PC-3 (cell line): ENCODE measurements around the gene PSEN2. TPM values are rescaled to one million over a fixed set of nuclear protein-coding genes. Genes with fewer than 3 reads are reported as not detected.
"Not testable (repeated sequence)": the region's sequence is repeated elsewhere in the genome, so short reads cannot be mapped to it uniquely, and the experiment has no call there.

Source experiments
- ATAC-seq: fragments of 200-7000 bp; cut with Tn5 transposase; 2 replicates; pipeline ENCODE4 v1.9.1; 2020; ENCODE audit warnings: mild to moderate bottlenecking, moderate library complexity
- BruUV-seq: library from RNA; stranded (reverse); fragments of 400-500 nt; replicated peaks from 2 replicates; lab custom pipeline; 2021; lab: Mats Ljungman, UMichigan
- CTCF ChIA-PET: fragments of 300-600 bp; sonication (Branson Sonifier 250); formaldehyde crosslinking; loops from one replicate; lab custom pipeline; 2022; ENCODE audit warnings: antibody characterized with exemption; lab: Charles Lee
- POLR2A ChIA-PET: fragments of 300-600 bp; sonication (Branson Sonifier 250); formaldehyde crosslinking; loops from one replicate; lab custom pipeline; 2022; ENCODE audit warnings: antibody characterized with exemption; ENCODE audit not compliant: unreplicated experiment; lab: Charles Lee
- DNase-seq: peaks from one replicate; pipeline ENCODE4 v3.0.0-alpha.2; 2015
- H2AFZ ChIP-seq: fragments of 300-600 bp; sonication (generic); 2 replicates; pipeline ENCODE4 v1.6.0; 2016; ENCODE audit warnings: antibody characterized with exemption, low read length
- H3F3A ChIP-seq: fragments of 300-600 bp; sonication (generic); one replicate; pipeline ENCODE4 v1.6.0; 2017; ENCODE audit warnings: antibody characterized with exemption, low read length, control low read depth, mild to moderate bottlenecking; ENCODE audit not compliant: unreplicated experiment
- H3K27ac ChIP-seq: fragments of 300-600 bp; sonication (generic); 2 replicates; pipeline ENCODE4 v1.5.1; 2016; ENCODE audit warnings: mild to moderate bottlenecking, low read length
- H3K27me3 ChIP-seq: fragments of 300-600 bp; sonication (generic); 2 replicates; pipeline ENCODE4 v1.6.1; 2016; ENCODE audit warnings: low read length, mixed read lengths
- H3K36me3 ChIP-seq: fragments of 300-600 bp; sonication (generic); 2 replicates; pipeline ENCODE4 v1.6.1; 2016; ENCODE audit warnings: low read depth, mixed run types, low read length, mixed read lengths
- H3K4me1 ChIP-seq: fragments of 300-600 bp; sonication (generic); 2 replicates; pipeline ENCODE4 v1.5.1; 2016; ENCODE audit warnings: low read length; ENCODE audit not compliant: insufficient read depth
- H3K4me2 ChIP-seq: fragments of 300-600 bp; sonication (generic); 2 replicates; pipeline ENCODE4 v1.6.0; 2016; ENCODE audit warnings: low read length
- H3K4me3 ChIP-seq: fragments of 300-600 bp; sonication (generic); 2 replicates; pipeline ENCODE4 v1.5.1; 2016; ENCODE audit warnings: mild to moderate bottlenecking, low read length, mixed read lengths
- H3K79me2 ChIP-seq: fragments of 300-600 bp; sonication (generic); 2 replicates; pipeline ENCODE4 v1.6.1; 2017; ENCODE audit warnings: low read length, mixed read lengths
- H3K9ac ChIP-seq: fragments of 300-600 bp; sonication (generic); 2 replicates; pipeline ENCODE4 v1.6.0; 2016; ENCODE audit warnings: mild to moderate bottlenecking, low read length
- H3K9me2 ChIP-seq: fragments of 300-600 bp; sonication (generic); replicated peaks from 2 replicates; pipeline ENCODE4 v1.6.1; 2016; ENCODE audit warnings: mixed run types, low read length, mixed read lengths
- H3K9me3 ChIP-seq: fragments of 300-600 bp; sonication (generic); 2 replicates; pipeline ENCODE4 v1.6.1; 2016; ENCODE audit warnings: low read length, mixed read lengths
- H4K20me1 ChIP-seq: fragments of 300-600 bp; sonication (generic); 2 replicates; pipeline ENCODE4 v1.6.1; 2016; ENCODE audit warnings: low read length, mixed read lengths
- CTCF ChIP-seq: fragments of 300-600 bp; sonication (generic); conservative IDR thresholded peaks from 2 replicates; pipeline ENCODE4 v1.5.1; 2017; ENCODE audit warnings: antibody characterized with exemption, low read depth, mild to moderate bottlenecking, low read length
- EZH2 ChIP-seq: fragments of 300-600 bp; sonication (generic); IDR thresholded peaks from one replicate; pipeline ENCODE4 v1.6.1; 2017; ENCODE audit warnings: antibody characterized with exemption, mild to moderate bottlenecking, low read length; ENCODE audit not compliant: unreplicated experiment
- EZH2phosphoT487 ChIP-seq: fragments of 300-600 bp; sonication (generic); IDR thresholded peaks from 2 replicates; pipeline ENCODE4 v1.6.1; 2018; ENCODE audit warnings: mild to moderate bottlenecking, antibody characterized with exemption, low read length, borderline replicate concordance
- intact Hi-C: fragments of 100-400 bp; cut with micrococcal nuclease; formaldehyde crosslinking; loops from 2 replicates; pipeline ENCODE4 v1.9.0; 2023
- total RNA-seq: library from RNA; depleted of rRNA; stranded (reverse); fragments of >200 nt; gene quantifications from 2 replicates; pipeline ENCODE4 v1.2.3, GENCODE V29; 2014

Gene PSEN2
- total RNA-seq, 1 experiment from 2014 or later: 85.3 TPM

GRCh38 chr1:226919995-226920394 lies 49.6 kb downstream of the PSEN2 start:
- Histone ChIP-seq H3K4me3 (no peak overlapping the region), H2AFZ (no peak overlapping the region), H3K79me2 (no peaks in the 10 kb centered on the region), H3K9me3 (no peaks in the 10 kb centered on the region), H3K27ac (no peak overlapping the region), H3K9ac (no peak overlapping the region), H3K9me2 (no peaks in the 10 kb centered on the region), H3K36me3 (no peaks in the 10 kb centered on the region), H3K27me3 (no peaks in the 10 kb centered on the region), H3K4me2 (no peak overlapping the region), H3F3A (no peaks in the 10 kb centered on the region), H4K20me1 (no peaks in the 10 kb centered on the region), H3K4me1 (no peaks in the 10 kb centered on the region)
- intact Hi-C loops: no loop called here
- ChIA-PET POLR2A (interaction anchor here (0.7 kb wide), 1 partner anchor 229 kb away, joined by 3 read pairs; no protein-coding TSS in a partner anchor), CTCF (no interaction called here)
- no TSS peak for BruUV-seq
- DNase-seq: no peak
- TF ChIP-seq CTCF (no peak), EZH2phosphoT487 (no peak), EZH2 (no peak)
- no peak for ATAC-seq

DNA sequence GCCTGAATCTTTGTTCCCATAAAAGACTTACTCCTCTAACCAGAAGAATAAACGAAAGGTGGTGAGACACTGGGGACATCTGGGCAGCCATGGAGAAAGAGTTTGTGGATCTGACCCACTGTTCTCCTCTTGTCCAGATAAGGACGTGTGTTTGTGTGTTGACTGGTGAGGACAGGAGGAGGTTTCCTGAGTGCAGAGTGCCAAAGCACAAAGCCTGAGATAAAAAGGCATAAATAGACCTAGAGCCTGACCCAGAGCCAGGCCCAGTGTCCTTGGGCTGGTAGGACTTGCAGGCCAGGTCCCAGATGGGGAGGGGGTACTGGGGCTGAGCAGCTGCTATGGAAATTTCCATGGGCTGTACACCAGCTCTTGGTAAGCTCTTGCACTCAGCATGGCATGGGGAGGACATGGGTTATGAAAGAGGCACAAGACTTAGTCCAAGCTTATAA lies 50.1 kb downstream of the PSEN2 start:
- Histone ChIP-seq H3K36me3 (no peaks in the 10 kb centered on the region), H3K27me3 (no peaks in the 10 kb centered on the region), H3K79me2 (no peaks in the 10 kb centered on the region), H3K4me3 (no peak overlapping the region), H3K9me2 (no peaks in the 10 kb centered on the region), H3K4me1 (no peaks in the 10 kb centered on the region), H3K4me2 (no peak overlapping the region), H3K27ac (no peak overlapping the region), H2AFZ (no peak overlapping the region), H3K9me3 (no peaks in the 10 kb centered on the region), H4K20me1 (no peaks in the 10 kb centered on the region), H3F3A (no peaks in the 10 kb centered on the region), H3K9ac (no peak overlapping the region)
- intact Hi-C loops: no loop called here
- BruUV-seq: no TSS peak
- TF ChIP-seq EZH2phosphoT487 (no peak), CTCF (no peak), EZH2 (no peak)
- ATAC-seq (no peak), DNase-seq (no peak)
- POLR2A ChIA-PET: no interaction called here
- CTCF ChIA-PET: no interaction called here

DNA sequence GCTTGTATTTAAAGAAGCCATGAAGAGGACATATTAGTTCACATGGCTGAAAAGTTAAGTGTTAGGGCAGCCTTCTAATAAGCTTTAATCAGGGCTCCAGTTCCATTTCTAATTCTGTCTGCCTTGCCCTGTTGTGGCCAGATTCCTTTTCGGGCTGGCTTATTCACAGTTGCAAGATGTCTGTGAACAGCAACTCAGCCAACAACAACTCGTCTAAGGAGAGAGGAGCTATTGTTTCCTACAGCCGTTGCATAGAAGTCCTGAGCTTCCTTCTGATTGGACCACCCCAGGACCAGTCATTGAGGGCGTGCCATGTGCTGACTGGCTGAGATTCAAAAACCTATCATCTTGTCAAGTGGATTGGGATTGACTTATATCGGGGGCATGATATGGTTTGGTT lies 51.1 kb downstream of the PSEN2 start:
- Histone ChIP-seq H3K9me2 (no peaks in the 10 kb centered on the region), H3K27me3 (no peaks in the 10 kb centered on the region), H2AFZ (no peak overlapping the region), H3K9ac (no peak overlapping the region), H3K27ac (no peak overlapping the region), H3K4me2 (no peak overlapping the region), H3K4me3 (no peak overlapping the region), H3K36me3 (no peaks in the 10 kb centered on the region), H3K9me3 (no peaks in the 10 kb centered on the region), H4K20me1 (no peaks in the 10 kb centered on the region), H3K4me1 (no peaks in the 10 kb centered on the region), H3K79me2 (no peaks in the 10 kb centered on the region), H3F3A (no peaks in the 10 kb centered on the region)
- DNase-seq (no peak), ATAC-seq (no peak)
- CTCF ChIA-PET: no interaction called here
- POLR2A ChIA-PET: no interaction called here
- intact Hi-C loops: no loop called here
- BruUV-seq: no TSS peak
- TF ChIP-seq EZH2: no peak
- TF ChIP-seq CTCF: no peak
- no peak for TF ChIP-seq EZH2phosphoT487

DNA sequence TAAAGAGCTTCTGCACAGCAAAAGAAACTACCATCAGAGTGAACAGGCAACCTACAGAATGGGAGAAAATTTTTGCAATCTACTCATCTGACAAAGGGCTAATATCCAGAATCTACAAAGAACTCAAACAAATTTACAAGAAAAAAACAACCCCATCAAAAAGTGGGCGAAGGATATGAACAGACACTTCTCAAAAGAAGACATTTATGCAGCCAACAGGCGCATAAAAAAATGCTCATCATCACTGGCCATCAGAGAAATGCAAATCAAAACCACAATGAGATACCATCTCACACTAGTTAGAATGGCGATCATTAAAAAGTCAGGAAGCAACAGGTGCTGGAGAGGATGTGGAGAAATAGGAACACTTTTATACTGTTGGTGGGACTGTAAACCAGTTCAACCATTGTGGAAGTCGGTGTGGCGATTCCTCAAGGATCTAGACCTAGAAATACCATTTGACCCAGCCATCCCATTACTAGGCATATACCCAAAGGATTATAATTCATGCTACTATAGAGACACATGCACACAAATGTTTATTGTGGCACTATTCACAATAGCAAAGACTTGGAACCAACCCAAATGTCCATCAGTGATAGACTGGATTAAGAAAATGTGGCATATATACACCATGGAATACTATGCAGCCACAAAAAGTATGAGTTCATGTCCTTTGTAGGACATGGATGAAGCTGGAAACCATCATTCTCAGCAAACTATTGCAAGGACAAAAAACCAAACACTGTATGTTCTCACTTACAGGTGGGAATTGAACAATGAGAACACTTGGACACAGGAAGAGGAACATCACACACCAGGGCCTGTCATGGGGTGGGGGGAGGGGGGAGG lies 59.1 kb downstream of the PSEN2 start:
- H3K79me2 ChIP-seq, H3K9me3 ChIP-seq, POLR2A ChIA-PET, DNase-seq, H3K9me2 ChIP-seq, H3K27ac ChIP-seq, ATAC-seq, H3K27me3 ChIP-seq, CTCF ChIA-PET, BruUV-seq, H3K4me1 ChIP-seq, H3F3A ChIP-seq, H2AFZ ChIP-seq, H4K20me1 ChIP-seq, intact Hi-C loops, H3K4me3 ChIP-seq, H3K4me2 ChIP-seq, H3K36me3 ChIP-seq, H3K9ac ChIP-seq: not testable (repeated sequence)
